GM13976 (cell line): ENCODE results near the gene ANKRD28.
A peak's percentile ranks its signal among the peaks of the same experiment; 100 is the strongest.

Source experiments
- DNase-seq: peaks from one replicate; pipeline ENCODE4 v3.0.0; 2012; ENCODE audit warnings: low spot score
- CTCF ChIP-seq: IDR thresholded peaks from 2 replicates; pipeline ENCODE4 v1.5.1; 2012; ENCODE audit warnings: borderline replicate concordance, mild to moderate bottlenecking; ENCODE audit not compliant: insufficient read depth; ENCODE audit errors: extremely low read depth, missing control alignments, control extremely low read depth
- in situ Hi-C: fragments of 300-500 bp; cut with MboI; formaldehyde crosslinking; loops from one replicate; pipeline ENCODE4 v1.12.0; 2022; ENCODE audit warnings: low sequenced_read_pairs, mixed read lengths, inconsistent platforms; ENCODE audit not compliant: unreplicated experiment

Gene ANKRD28

GRCh38 chr3:15653321-15653720 lies 144.5 kb downstream of the ANKRD28 start:
- DNase-seq, result no peak
- no peak for TF ChIP-seq CTCF
- in situ Hi-C loops, result no loop called here

GRCh38 chr3:15651396-15651795 lies 146.4 kb downstream of the ANKRD28 start:
- in situ Hi-C loops, result no loop called here
- no peak for DNase-seq
- TF ChIP-seq CTCF, result no peak

- TF ChIP-seq CTCF, result no peak
- in situ Hi-C loops, result no loop called here
Observed at GRCh38 chr3:15649858-15650257, 147.9 kb downstream of the ANKRD28 start.

GRCh38 chr3:15649341-15649740 lies 148.4 kb downstream of the ANKRD28 start:
- no peak for DNase-seq
- in situ Hi-C loops, result no loop called here
- no peak for TF ChIP-seq CTCF

More at GRCh38 chr3:15649858-15650257, 147.9 kb downstream of the ANKRD28 start:
- no peak for DNase-seq

- DNase-seq, result peak; percentile 71
- in situ Hi-C loops, result no loop called here
- TF ChIP-seq CTCF, result no peak
Observed at GRCh38 chr3:15647611-15648167, 150.1 kb downstream of the ANKRD28 start.

GRCh38 chr3:15646851-15647511 lies 150.8 kb downstream of the ANKRD28 start:
- in situ Hi-C loops, result no loop called here
- no peak for TF ChIP-seq CTCF

More at GRCh38 chr3:15646851-15647511, 150.8 kb downstream of the ANKRD28 start:
- no peak for DNase-seq
